Endothelial cell (in vitro differentiated cells): ENCODE results near the gene ANG. TPM values are rescaled to one million over a fixed set of nuclear protein-coding genes. Genes with fewer than 3 reads are reported as not detected.

Experiments
- DNase-seq: peaks from one replicate; pipeline ENCODE4 v3.0.0; 2021; ENCODE audit warnings: low spot score
- H3K27ac Mint-ChIP-seq: one replicate; pipeline ENCODE4 v1.8.0; 2021; ENCODE audit warnings: mixed read lengths, inconsistent platforms; ENCODE audit not compliant: unreplicated experiment
- H3K27me3 Mint-ChIP-seq: one replicate; pipeline ENCODE4 v1.8.0; 2021; ENCODE audit warnings: mild to moderate bottlenecking, moderate library complexity, mixed read lengths, inconsistent platforms; ENCODE audit not compliant: unreplicated experiment
- H3K36me3 Mint-ChIP-seq: one replicate; pipeline ENCODE4 v1.8.0; 2021; ENCODE audit warnings: mild to moderate bottlenecking, low read depth, mixed read lengths, inconsistent platforms; ENCODE audit not compliant: unreplicated experiment
- H3K4me1 Mint-ChIP-seq: one replicate; pipeline ENCODE4 v1.8.0; 2021; ENCODE audit warnings: mild to moderate bottlenecking, mixed read lengths, inconsistent platforms; ENCODE audit not compliant: unreplicated experiment
- H3K4me3 Mint-ChIP-seq: one replicate; pipeline ENCODE4 v1.8.0; 2021; ENCODE audit warnings: mild to moderate bottlenecking, mixed read lengths, inconsistent platforms; ENCODE audit not compliant: unreplicated experiment
- H3K9me3 Mint-ChIP-seq: one replicate; pipeline ENCODE4 v1.8.0; 2021; ENCODE audit warnings: mixed read lengths, inconsistent platforms; ENCODE audit not compliant: unreplicated experiment
- CTCF ChIP-seq: fragments of 200-600 bp; sonication (generic); IDR thresholded peaks from one replicate; pipeline ENCODE4 v1.5.0; 2021; ENCODE audit warnings: antibody characterized with exemption; ENCODE audit not compliant: unreplicated experiment
- total RNA-seq: library from RNA; stranded (reverse); fragmentation: NEBNext Ultra II Directional; extraction: Animal tissue kit (Norgen Biotek cat#: 25700); gene quantifications from one replicate; pipeline ENCODE4 v1.2.1, GENCODE V29; 2021; ENCODE audit not compliant: unreplicated experiment

ANG gene
- total RNA-seq, 1 donor from 2014 or later: 6.5 TPM

DNA sequence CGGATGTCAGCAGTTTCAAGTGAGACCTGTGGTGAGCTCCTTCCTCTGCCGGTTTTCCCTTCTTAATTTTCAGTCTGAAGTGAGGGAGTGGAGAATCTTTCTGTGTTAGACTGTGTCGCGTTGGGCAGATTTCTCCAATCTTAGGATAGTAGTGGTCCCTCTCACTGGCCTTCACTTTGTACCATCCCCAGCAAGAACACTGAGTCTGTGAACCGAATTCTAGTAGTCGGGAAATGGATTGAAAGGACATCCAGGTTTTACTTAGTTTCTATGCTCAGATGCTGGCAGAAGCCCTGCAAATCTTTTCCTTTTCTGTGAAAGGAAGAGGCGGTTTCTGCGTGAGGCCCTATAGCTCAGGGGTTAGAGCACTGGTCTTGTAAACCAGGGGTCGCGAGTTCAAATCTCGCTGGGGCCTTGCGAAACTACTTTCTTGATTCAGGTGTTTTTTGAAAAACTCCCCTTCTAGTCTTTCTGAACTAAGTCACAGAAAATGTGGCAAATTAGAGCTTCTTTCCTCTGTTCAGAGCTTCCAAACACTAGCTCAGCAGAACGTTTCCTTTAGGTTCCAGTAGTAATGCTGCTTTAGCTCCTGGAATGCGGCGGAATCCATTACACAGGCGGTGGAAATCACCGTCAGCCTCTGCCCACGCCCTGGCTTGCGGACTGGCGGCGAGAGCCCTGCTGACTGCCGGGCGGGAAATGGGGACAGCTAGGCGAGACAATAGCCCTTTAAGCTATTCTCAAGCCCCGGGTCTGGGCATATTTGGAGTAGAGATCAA is 7.0 kb upstream of the ANG start:
- no peaks in the 10 kb centered on the region for H3K9me3 Mint-ChIP-seq
- H3K27me3 Mint-ChIP-seq: peaks cover 16% of the 10 kb centered on the region
- no peak overlapping the region for H3K27ac Mint-ChIP-seq
- peaks cover 6% of the 10 kb centered on the region for H3K36me3 Mint-ChIP-seq
- no peak for TF ChIP-seq CTCF
- H3K4me3 Mint-ChIP-seq: no peak overlapping the region
- peaks cover 9% of the 10 kb centered on the region for H3K4me1 Mint-ChIP-seq
- DNase-seq: peak; percentile 84

GRCh38 chr14:20682127-20682434 is 6.5 kb upstream of the ANG start:
- Mint-ChIP-seq H3K4me1 (peaks cover 6% of the 10 kb centered on the region), H3K27ac (no peak overlapping the region), H3K27me3 (peaks cover 16% of the 10 kb centered on the region), H3K36me3 (peaks cover 6% of the 10 kb centered on the region), H3K4me3 (no peak overlapping the region), H3K9me3 (no peaks in the 10 kb centered on the region)
- no peak for DNase-seq
- TF ChIP-seq CTCF: no peak

GRCh38 chr14:20682435-20683124 is 6.0 kb upstream of the ANG start:
- TF ChIP-seq CTCF: no peak
- Mint-ChIP-seq H3K27ac (no peak overlapping the region), H3K4me3 (no peak overlapping the region), H3K4me1 (peaks cover 6% of the 10 kb centered on the region), H3K27me3 (peaks cover 16% of the 10 kb centered on the region), H3K9me3 (no peaks in the 10 kb centered on the region), H3K36me3 (peaks cover 6% of the 10 kb centered on the region)
- DNase-seq: peak; percentile 72

DNA sequence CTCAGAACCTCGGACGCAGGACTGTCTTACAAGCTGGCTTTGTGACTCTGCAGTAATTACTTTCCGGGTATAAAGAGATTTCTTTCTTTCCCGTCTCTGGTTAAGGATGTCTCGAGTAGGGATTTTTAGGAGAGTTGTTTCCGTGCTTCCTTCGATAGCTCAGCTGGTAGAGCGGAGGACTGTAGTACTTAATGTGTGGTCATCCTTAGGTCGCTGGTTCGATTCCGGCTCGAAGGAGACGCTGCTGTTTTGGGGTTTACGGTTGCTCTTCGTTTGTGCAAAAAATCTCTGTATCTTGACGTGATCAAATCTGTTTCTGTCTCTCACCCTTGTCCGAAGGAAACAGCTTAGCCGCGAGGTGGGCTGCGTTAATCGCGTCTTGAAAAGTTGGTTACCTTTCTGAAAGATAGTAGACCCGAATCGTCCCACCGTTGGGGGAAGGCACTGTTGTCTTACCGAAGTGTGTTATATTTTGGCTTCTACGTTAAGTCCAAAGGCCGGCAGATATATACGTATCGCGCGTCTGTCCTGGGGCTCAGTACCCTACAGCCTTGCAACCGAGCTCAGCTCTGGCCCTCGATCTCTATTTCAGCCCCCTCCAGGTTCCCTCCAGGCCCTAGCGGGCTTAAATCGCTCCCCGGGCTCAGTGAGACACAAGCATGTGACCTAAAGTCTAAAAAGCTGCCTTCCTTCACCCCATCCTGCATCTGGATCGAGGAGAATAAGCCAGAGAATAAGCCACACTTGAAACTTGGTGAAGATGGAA is 5.3 kb upstream of the ANG start:
- peaks cover 16% of the 10 kb centered on the region for H3K27me3 Mint-ChIP-seq
- no peak overlapping the region for H3K27ac Mint-ChIP-seq
- no peaks in the 10 kb centered on the region for H3K9me3 Mint-ChIP-seq
- no peak overlapping the region for H3K4me3 Mint-ChIP-seq
- H3K36me3 Mint-ChIP-seq: peaks cover 6% of the 10 kb centered on the region
- peak; percentile 80 for DNase-seq
- H3K4me1 Mint-ChIP-seq: peaks cover 6% of the 10 kb centered on the region
- no peak for TF ChIP-seq CTCF
